Measurements from ENCODE around the gene FLNA. TPM values are rescaled to one million over a fixed set of nuclear protein-coding genes. Genes with fewer than 3 reads are reported as not detected.

The FLNA gene
- total and polyA plus RNA-seq, 9 of the 15 experiments (the other 6 are each of a cell fraction or from before 2014, with no cell fraction given) = 6.2 to 735 (median 135) TPM

DNA sequence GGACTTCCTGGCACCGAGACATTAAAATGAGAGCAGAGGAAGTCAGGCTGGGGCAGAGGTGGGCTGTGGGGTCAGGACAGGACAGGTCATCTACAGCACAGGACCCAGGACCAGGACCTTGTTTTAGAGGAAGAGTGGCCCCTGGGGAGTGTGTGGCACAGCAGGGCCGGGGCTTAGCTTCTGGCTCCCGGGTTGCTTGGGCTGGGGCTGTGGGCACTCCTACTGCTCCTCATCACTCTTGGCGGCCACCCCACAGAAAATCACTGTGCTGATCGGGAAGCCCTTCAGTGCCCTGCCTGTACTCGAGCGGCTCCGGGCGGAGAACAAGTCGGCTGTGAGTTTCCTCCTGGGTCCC is 45.9 kb upstream of the FLNA start:
- in situ Hi-C loops (cut with MboI) = no loop called here

GRCh38 chrX:154419688-154420401 is 45.4 kb upstream of the FLNA start:
- Histone ChIP-seq H3K79me2 (ENCODE audit: control insufficient read depth, insufficient read depth, low read length) (no peaks in the 10 kb centered on the region), H3K27ac (ENCODE audit: extremely low read depth, low read depth, low read length) (no peak overlapping the region), H3K27me3 (ENCODE audit: control insufficient read depth in 2 of 2, insufficient read depth in 2 of 2, low read length in 2 of 2) (no peaks in the 10 kb centered on the region), H2AFZ (ENCODE audit: low read depth, low read length) (no peak overlapping the region), H3K9ac (ENCODE audit: insufficient read depth in 1 of 2, low read depth in 2 of 2, low read length in 2 of 2) (peak overlapping the region in 1 of 2 experiments; percentile 74; a peak in 2 of 4 replicates), H3K4me3 (no peak overlapping the region), H3K9me1 (ENCODE audit: control insufficient read depth, insufficient read depth, low read length) (no peaks in the 10 kb centered on the region), H3K9me3 (replicated peaks; ENCODE audit: control insufficient read depth, insufficient read depth, low read depth, low read length) (no peaks in the 10 kb centered on the region), H3K4me2 (ENCODE audit: insufficient read depth, low read length) (no peak overlapping the region), H3K4me1 (replicated peaks in 1 of 2; ENCODE audit: control insufficient read depth in 2 of 2, insufficient read depth in 2 of 2, low read length in 2 of 2) (peaks cover 0 to 20% of the 10 kb centered on the region in 2 experiments; a peak in 2 of 5 replicates), H3K36me3 (ENCODE audit: control insufficient read depth, insufficient read depth, low read length) (no peaks in the 10 kb centered on the region), H4K20me1 (replicated peaks; ENCODE audit: control insufficient read depth, insufficient read depth, low read length) (no peaks in the 10 kb centered on the region)
- intact Hi-C loops (cut with micrococcal nuclease) = no loop called here
- CTCF ChIA-PET (ENCODE audit: low intra/inter-chr PET ratio) = no interaction called here
- POLR2A ChIA-PET = interaction anchor here (0.6 to 3.2 kb wide), 5 partner anchors 10 to 94 kb away, joined by 4 to 11 read pairs (median 6); partner anchors contain the start of gene RPL10
- no peak for DNase-seq (ENCODE audit: extremely low read depth in 1 of 4, low spot score in 3 of 4)
- peak; percentile 37; the same call in 2 of the 3 replicates for ATAC-seq
- no peak for TF ChIP-seq MTF1 (CRISPR knock-in tag; IDR thresholded peaks at IDR 0.05; ENCODE audit: borderline replicate concordance)
- TF ChIP-seq POLR2G (IDR thresholded peaks at IDR 0.05; ENCODE audit: low read depth, low read length) = peak; percentile 14
- no peak for FAIRE-seq
- in situ Hi-C loops (cut with MboI) = no loop called here
- WGBS (ENCODE audit: insufficient coverage, low coverage, missing lambda C conversion rate) = 70% methylated on average over 7 of the region's 19 CpGs
- no TSS peak for BruUV-seq (replicated peaks)

More for the DNA sequence above, 45.9 kb upstream of the FLNA start:
- Histone ChIP-seq H3K4me3 (no peak overlapping the region), H3K9me1 (ENCODE audit: control insufficient read depth, insufficient read depth, low read length) (no peaks in the 10 kb centered on the region), H3K27ac (ENCODE audit: extremely low read depth, low read depth, low read length) (no peak overlapping the region), H2AFZ (ENCODE audit: low read depth, low read length) (no peak overlapping the region), H3K9me3 (replicated peaks; ENCODE audit: control insufficient read depth, insufficient read depth, low read depth, low read length) (no peaks in the 10 kb centered on the region), H3K27me3 (ENCODE audit: control insufficient read depth in 2 of 2, insufficient read depth in 2 of 2, low read length in 2 of 2) (no peaks in the 10 kb centered on the region), H3K4me2 (ENCODE audit: insufficient read depth, low read length) (no peak overlapping the region), H4K20me1 (replicated peaks; ENCODE audit: control insufficient read depth, insufficient read depth, low read length) (no peaks in the 10 kb centered on the region), H3K4me1 (replicated peaks in 1 of 2; ENCODE audit: control insufficient read depth in 2 of 2, insufficient read depth in 2 of 2, low read length in 2 of 2) (peaks cover 0 to 20% of the 10 kb centered on the region in 2 experiments; a peak in 2 of 5 replicates), H3K9ac (ENCODE audit: insufficient read depth in 1 of 2, low read depth in 2 of 2, low read length in 2 of 2) (peak overlapping the region in 1 of 2 experiments; percentile 74; a peak in 2 of 4 replicates), H3K36me3 (ENCODE audit: control insufficient read depth, insufficient read depth, low read length) (no peaks in the 10 kb centered on the region), H3K79me2 (ENCODE audit: control insufficient read depth, insufficient read depth, low read length) (no peaks in the 10 kb centered on the region)
- no peak for ATAC-seq
- DNase-seq (ENCODE audit: extremely low read depth in 1 of 4, low spot score in 3 of 4) = no peak
- intact Hi-C loops (cut with micrococcal nuclease) = no loop called here
- FAIRE-seq = no peak
- 94% methylated on average over 2 of the region's 10 CpGs for WGBS (ENCODE audit: insufficient coverage, low coverage, missing lambda C conversion rate)
- ChIA-PET CTCF (ENCODE audit: low intra/inter-chr PET ratio) (no interaction called here), POLR2A (interaction anchor here (0.6 to 2.5 kb wide), 5 partner anchors 9 to 94 kb away, joined by 3 to 10 read pairs (median 6); no protein-coding TSS in a partner anchor)
- no TSS peak for BruUV-seq (replicated peaks)
- no peak for TF ChIP-seq MTF1 (CRISPR knock-in tag; IDR thresholded peaks at IDR 0.05; ENCODE audit: borderline replicate concordance)
- no peak for TF ChIP-seq ZNF76 (CRISPR knock-in tag; IDR thresholded peaks at IDR 0.05; ENCODE audit: borderline replicate concordance)
- TF ChIP-seq ZNF174 (CRISPR knock-in tag; IDR thresholded peaks at IDR 0.05) = no peak
- TF ChIP-seq HSF4 (CRISPR knock-in tag; IDR thresholded peaks at IDR 0.05; ENCODE audit: borderline replicate concordance) = no peak
- TF ChIP-seq SMAD4 (CRISPR knock-in tag; conservative IDR thresholded peaks at IDR 0.05) = no peak
- no peak for TF ChIP-seq PML (IDR thresholded peaks at IDR 0.05; ENCODE audit: low read length)
- no peak for TF ChIP-seq ZNF3 (CRISPR knock-in tag; IDR thresholded peaks at IDR 0.05)
